GM21360 (cell line): ENCODE data around the gene CLASP1.
A peak's percentile ranks its signal among the peaks of the same experiment; 100 is the strongest.
"Not testable (repeated sequence)": the region's sequence is repeated elsewhere in the genome, so short reads cannot be mapped to it uniquely, and the experiment has no call there.

ENCODE experiments used
- ATAC-seq: cut with Tn5 transposase; IDR thresholded peaks from one replicate; pipeline ENCODE4 v1.9.1; 2021; ENCODE audit warnings: mild to moderate bottlenecking, moderate library complexity; ENCODE audit not compliant: unreplicated experiment

Gene CLASP1

GRCh38 chr2:121626777-121627524 is 22.3 kb downstream of the CLASP1 start:
- no peak for ATAC-seq

- ATAC-seq: no peak
Measured at GRCh38 chr2:121625953-121626352, 23.3 kb downstream of the CLASP1 start.

GRCh38 chr2:121617042-121617599 is 32.1 kb downstream of the CLASP1 start:
- ATAC-seq: peak; percentile 72

DNA sequence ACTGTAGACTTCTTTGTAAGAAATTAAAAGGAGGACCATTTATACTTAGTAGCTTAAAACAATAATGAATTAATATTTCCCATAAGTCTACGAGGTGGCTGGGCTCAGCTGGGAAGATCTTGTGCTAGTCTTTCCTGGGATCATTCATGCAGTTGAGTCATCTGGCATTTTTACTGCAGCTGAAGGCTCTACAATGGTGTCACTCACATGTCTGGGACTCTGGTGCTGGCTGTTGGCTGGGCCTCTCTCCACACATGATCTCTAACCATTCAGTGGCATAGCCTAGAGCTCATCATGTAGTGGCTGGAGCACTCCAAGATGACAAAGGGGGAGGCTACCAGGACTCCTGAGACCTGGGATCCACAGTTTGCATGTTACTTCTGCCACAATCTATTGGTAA is 35.5 kb downstream of the CLASP1 start:
- no peak for ATAC-seq

GRCh38 chr2:121613152-121613551 is 36.1 kb downstream of the CLASP1 start:
- ATAC-seq: no peak

GRCh38 chr2:121611730-121612705 is 37.2 kb downstream of the CLASP1 start:
- no peak for ATAC-seq

DNA sequence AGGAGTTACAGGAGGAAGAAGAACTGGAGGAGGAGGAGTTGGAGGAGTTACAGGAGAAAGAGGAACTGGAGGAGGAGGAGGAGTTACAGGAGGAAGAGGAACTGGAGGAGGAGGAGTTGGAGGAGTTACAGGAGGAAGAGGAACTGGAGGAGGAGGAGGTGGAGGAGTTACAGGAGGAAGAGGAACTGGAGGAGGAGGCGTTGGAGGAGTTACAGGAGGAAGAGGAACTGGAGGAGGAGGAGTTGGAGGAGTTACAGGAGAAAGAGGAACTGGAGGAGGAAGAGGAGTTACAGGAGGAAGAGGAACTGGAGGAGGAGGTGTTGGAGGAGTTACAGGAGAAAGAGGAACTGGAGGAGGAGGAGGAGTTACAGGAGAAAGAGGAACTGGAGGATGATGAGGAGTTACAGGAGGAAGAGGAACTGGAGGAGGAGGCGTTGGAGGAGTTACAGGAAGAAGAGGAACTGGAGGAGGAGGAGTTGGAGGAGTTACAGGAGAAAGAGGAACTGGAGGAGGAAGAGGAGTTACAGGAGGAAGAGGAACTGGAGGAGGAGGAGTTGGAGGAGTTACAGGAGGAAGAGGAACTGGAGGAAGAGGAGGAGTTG is 38.1 kb downstream of the CLASP1 start:
- ATAC-seq: not testable (repeated sequence)

GRCh38 chr2:121610487-121610874 is 38.8 kb downstream of the CLASP1 start:
- not testable (repeated sequence) for ATAC-seq

GRCh38 chr2:121608967-121609366 is 40.3 kb downstream of the CLASP1 start:
- ATAC-seq: no peak

DNA sequence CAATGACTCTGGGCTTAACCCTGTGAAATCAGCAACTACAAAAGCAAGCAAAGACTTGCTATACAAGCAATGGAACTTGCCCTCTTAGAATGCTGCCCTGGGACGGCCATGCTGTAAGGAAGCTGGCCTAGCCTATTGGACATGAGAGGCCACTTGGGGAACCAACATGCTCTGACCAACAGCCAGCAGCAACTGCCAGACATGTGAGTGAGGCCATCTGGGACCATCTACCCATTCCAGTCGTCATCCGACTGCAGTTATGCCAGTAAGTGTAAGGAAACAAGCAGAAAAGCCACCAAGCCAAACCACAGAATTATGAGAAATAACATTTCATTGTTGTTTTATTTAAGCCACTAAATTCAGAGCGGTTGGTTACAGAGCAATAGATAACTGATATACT is 40.9 kb downstream of the CLASP1 start:
- ATAC-seq: no peak

GRCh38 chr2:121605820-121606733 is 43.2 kb downstream of the CLASP1 start:
- ATAC-seq: no peak

DNA sequence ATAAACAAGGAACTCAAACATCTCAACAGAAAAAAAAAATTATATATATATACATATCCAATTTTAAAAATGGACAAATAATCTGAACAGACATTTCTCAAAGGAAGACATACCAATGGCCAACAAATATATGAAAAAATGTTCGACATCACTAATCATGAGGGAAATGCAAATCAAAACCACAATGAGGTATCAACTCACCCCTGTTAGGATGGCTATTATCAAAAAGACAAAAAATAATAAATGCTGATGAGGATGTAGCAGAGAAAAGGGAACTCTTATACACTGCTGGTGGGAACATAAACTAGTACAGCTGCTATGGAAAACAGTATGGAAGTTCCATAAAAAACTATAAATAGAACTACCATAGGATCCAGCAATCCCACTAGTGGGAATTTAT is 46.1 kb downstream of the CLASP1 start:
- no peak for ATAC-seq

- ATAC-seq: peak; percentile 52
Measured at GRCh38 chr2:121599963-121600651, 49.2 kb downstream of the CLASP1 start.

GRCh38 chr2:121598087-121598486 is 51.2 kb downstream of the CLASP1 start:
- ATAC-seq: no peak

- peak; percentile 61 for ATAC-seq
Measured at GRCh38 chr2:121596221-121597080, 52.8 kb downstream of the CLASP1 start.

GRCh38 chr2:121595012-121595891 is 54.0 kb downstream of the CLASP1 start:
- no peak for ATAC-seq

GRCh38 chr2:121591199-121591598 is 58.1 kb downstream of the CLASP1 start:
- no peak for ATAC-seq

GRCh38 chr2:121588357-121588756 is 60.9 kb downstream of the CLASP1 start:
- ATAC-seq: no peak
